Measurements from ENCODE around the gene POLR3A. TPM values are rescaled to one million over a fixed set of nuclear protein-coding genes. Genes with fewer than 3 reads are reported as not detected.
"Not testable (repeated sequence)": the region's sequence is repeated elsewhere in the genome, so short reads cannot be mapped to it uniquely, and the experiment has no call there.

Gene POLR3A
- total RNA-seq, 1 donor from 2014 or later, result 27.5 TPM

GRCh38 chr10:78066012-78066411 is 36.7 kb upstream of the POLR3A start:
- Mint-ChIP-seq H3K36me3 (ENCODE audit: insufficient read depth) (no peaks in the 10 kb centered on the region), H3K4me3 (ENCODE audit: low read depth) (no peak overlapping the region), H3K27me3 (no peaks in the 10 kb centered on the region), H3K27ac (no peak overlapping the region), H3K9me3 (ENCODE audit: low read depth) (no peaks in the 10 kb centered on the region), H3K4me1 (ENCODE audit: low read depth) (no peaks in the 10 kb centered on the region)
- TF ChIP-seq CTCF (IDR thresholded peaks at IDR 0.05; ENCODE audit: unreplicated experiment), result no peak
- DNase-seq (ENCODE audit: low spot score, unreplicated experiment), result no peak

GRCh38 chr10:78065611-78066010 is 36.3 kb upstream of the POLR3A start:
- Mint-ChIP-seq H3K36me3 (ENCODE audit: insufficient read depth) (no peaks in the 10 kb centered on the region), H3K4me1 (ENCODE audit: low read depth) (no peaks in the 10 kb centered on the region), H3K4me3 (ENCODE audit: low read depth) (no peak overlapping the region), H3K27me3 (no peaks in the 10 kb centered on the region), H3K9me3 (ENCODE audit: low read depth) (no peaks in the 10 kb centered on the region), H3K27ac (no peak overlapping the region)
- DNase-seq (ENCODE audit: low spot score, unreplicated experiment), result no peak
- no peak for TF ChIP-seq CTCF (IDR thresholded peaks at IDR 0.05; ENCODE audit: unreplicated experiment)

- H3K4me1 Mint-ChIP-seq (ENCODE audit: low read depth); DNase-seq (ENCODE audit: low spot score, unreplicated experiment); H3K36me3 Mint-ChIP-seq (ENCODE audit: insufficient read depth): not testable (repeated sequence)
Measured at GRCh38 chr10:78064919-78065318, 35.6 kb upstream of the POLR3A start.

GRCh38 chr10:78063236-78063635 is 33.9 kb upstream of the POLR3A start:
- H3K27me3 Mint-ChIP-seq, result no peaks in the 10 kb centered on the region
- no peak for DNase-seq (ENCODE audit: low spot score, unreplicated experiment)
- H3K9me3 Mint-ChIP-seq (ENCODE audit: low read depth), result no peaks in the 10 kb centered on the region
- H3K4me1 Mint-ChIP-seq (ENCODE audit: low read depth), result no peaks in the 10 kb centered on the region
- no peak for TF ChIP-seq CTCF (IDR thresholded peaks at IDR 0.05; ENCODE audit: unreplicated experiment)
- H3K36me3 Mint-ChIP-seq (ENCODE audit: insufficient read depth), result no peaks in the 10 kb centered on the region
- H3K27ac Mint-ChIP-seq, result no peak overlapping the region
- no peak overlapping the region for H3K4me3 Mint-ChIP-seq (ENCODE audit: low read depth)

More at GRCh38 chr10:78064919-78065318, 35.6 kb upstream of the POLR3A start:
- H3K4me3 Mint-ChIP-seq (ENCODE audit: low read depth); H3K27ac Mint-ChIP-seq; H3K9me3 Mint-ChIP-seq (ENCODE audit: low read depth); H3K27me3 Mint-ChIP-seq: not testable (repeated sequence)

- Mint-ChIP-seq H3K4me3 (ENCODE audit: low read depth) (no peak overlapping the region), H3K36me3 (ENCODE audit: insufficient read depth) (no peaks in the 10 kb centered on the region), H3K27me3 (no peaks in the 10 kb centered on the region), H3K4me1 (ENCODE audit: low read depth) (no peaks in the 10 kb centered on the region), H3K9me3 (ENCODE audit: low read depth) (no peaks in the 10 kb centered on the region), H3K27ac (no peak overlapping the region)
- no peak for TF ChIP-seq CTCF (IDR thresholded peaks at IDR 0.05; ENCODE audit: unreplicated experiment)
- no peak for DNase-seq (ENCODE audit: low spot score, unreplicated experiment)
Measured at GRCh38 chr10:78062296-78062695, 33.0 kb upstream of the POLR3A start.

- no peaks in the 10 kb centered on the region for H3K9me3 Mint-ChIP-seq (ENCODE audit: low read depth)
- no peak overlapping the region for H3K4me3 Mint-ChIP-seq (ENCODE audit: low read depth)
- H3K27me3 Mint-ChIP-seq, result no peaks in the 10 kb centered on the region
- TF ChIP-seq CTCF (IDR thresholded peaks at IDR 0.05; ENCODE audit: unreplicated experiment), result no peak
- H3K4me1 Mint-ChIP-seq (ENCODE audit: low read depth), result no peaks in the 10 kb centered on the region
- H3K27ac Mint-ChIP-seq, result no peak overlapping the region
- peaks cover 1% of the 10 kb centered on the region for H3K36me3 Mint-ChIP-seq (ENCODE audit: insufficient read depth)
- no peak for DNase-seq (ENCODE audit: low spot score, unreplicated experiment)
Measured at GRCh38 chr10:78059906-78060702, 30.8 kb upstream of the POLR3A start.

Data from progenitor cell of endocrine pancreas (in vitro differentiated cells).